ENCODE results near the gene DENND1B. TPM values are rescaled to one million over a fixed set of nuclear protein-coding genes. Genes with fewer than 3 reads are reported as not detected.

DENND1B gene
- total and polyA plus RNA-seq, 2 donors (not counting 1 experiment from before 2014, with no cell fraction given) = 4.3 to 25.4 TPM

DNA sequence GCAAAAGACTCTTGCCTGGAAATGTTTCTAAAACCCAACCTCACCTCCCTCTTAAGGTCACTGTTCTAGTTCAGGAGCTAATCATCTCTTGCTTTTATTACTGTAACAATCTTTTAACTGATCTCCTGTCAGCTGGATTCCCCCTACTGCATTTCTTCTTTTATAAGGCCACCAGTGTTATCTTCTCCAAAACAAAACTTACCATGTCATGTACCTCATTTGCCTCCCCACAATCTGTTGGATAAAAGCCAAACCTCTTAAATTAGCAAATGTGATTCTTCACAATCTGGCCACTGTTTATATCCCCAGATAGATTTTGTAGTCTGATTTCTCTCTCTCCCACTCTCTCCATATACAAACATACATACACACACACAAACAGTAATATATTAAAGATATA, 143.3 kb downstream of the DENND1B start:
- Histone ChIP-seq H3K36me3 (replicated peaks in 1 of 2; ENCODE audit: control extremely low read depth in 1 of 2, control insufficient read depth in 1 of 2, extremely low read depth in 1 of 2, insufficient read depth in 2 of 2, low read length in 1 of 2) (no peaks in the 10 kb centered on the region), H2AFZ (ENCODE audit: insufficient read depth, low read depth, low read length, poor library complexity, severe bottlenecking) (no peak overlapping the region), H3K4me1 (ENCODE audit: control insufficient read depth in 2 of 2, insufficient read depth in 2 of 2, low read length in 2 of 2) (peaks cover 0 to 7% of the 10 kb centered on the region in 2 donors), H3K27ac (ENCODE audit: low read length in 2 of 2) (no peak overlapping the region), H3K9ac (ENCODE audit: low read length) (no peak overlapping the region), H3K4me2 (replicated peaks; ENCODE audit: low read depth, low read length, poor library complexity, severe bottlenecking) (no peak overlapping the region), H3K79me2 (ENCODE audit: control insufficient read depth, insufficient read depth, low read length) (no peaks in the 10 kb centered on the region), H3K27me3 (replicated peaks in 1 of 4; ENCODE audit: control extremely low read depth in 1 of 4, control insufficient read depth in 3 of 4, insufficient read depth in 4 of 4, low read length in 3 of 4) (no peaks in the 10 kb centered on the region), H4K20me1 (ENCODE audit: control insufficient read depth, insufficient read depth, low read length, poor library complexity, severe bottlenecking) (no peaks in the 10 kb centered on the region), H3K4me3 (ENCODE audit: control extremely low read depth in 1 of 5, extremely low read depth in 1 of 5, insufficient read depth in 1 of 5, low read depth in 2 of 5, low read length in 4 of 5) (no peak overlapping the region), H3K9me3 (ENCODE audit: control extremely low read depth in 1 of 3, control insufficient read depth in 2 of 3, insufficient read depth in 1 of 3, low read length in 2 of 3) (peaks cover 0 to 12% (median 1%) of the 10 kb centered on the region in 3 donors)
- no peak for TF ChIP-seq EZH2 (IDR thresholded peaks at IDR 0.05; ENCODE audit: borderline replicate concordance, insufficient read depth, low read depth, low read length, poor library complexity, severe bottlenecking)
- TF ChIP-seq, protein P1, sequence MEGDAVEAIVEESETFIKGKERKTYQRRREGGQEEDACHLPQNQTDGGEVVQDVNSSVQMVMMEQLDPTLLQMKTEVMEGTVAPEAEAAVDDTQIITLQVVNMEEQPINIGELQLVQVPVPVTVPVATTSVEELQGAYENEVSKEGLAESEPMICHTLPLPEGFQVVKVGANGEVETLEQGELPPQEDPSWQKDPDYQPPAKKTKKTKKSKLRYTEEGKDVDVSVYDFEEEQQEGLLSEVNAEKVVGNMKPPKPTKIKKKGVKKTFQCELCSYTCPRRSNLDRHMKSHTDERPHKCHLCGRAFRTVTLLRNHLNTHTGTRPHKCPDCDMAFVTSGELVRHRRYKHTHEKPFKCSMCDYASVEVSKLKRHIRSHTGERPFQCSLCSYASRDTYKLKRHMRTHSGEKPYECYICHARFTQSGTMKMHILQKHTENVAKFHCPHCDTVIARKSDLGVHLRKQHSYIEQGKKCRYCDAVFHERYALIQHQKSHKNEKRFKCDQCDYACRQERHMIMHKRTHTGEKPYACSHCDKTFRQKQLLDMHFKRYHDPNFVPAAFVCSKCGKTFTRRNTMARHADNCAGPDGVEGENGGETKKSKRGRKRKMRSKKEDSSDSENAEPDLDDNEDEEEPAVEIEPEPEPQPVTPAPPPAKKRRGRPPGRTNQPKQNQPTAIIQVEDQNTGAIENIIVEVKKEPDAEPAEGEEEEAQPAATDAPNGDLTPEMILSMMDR (IDR thresholded peaks at IDR 0.05) = no peak
- CTCF ChIA-PET = interaction anchor here (0.6 kb wide), 1 partner anchor 256 kb away, joined by 3 read pairs; no protein-coding TSS in a partner anchor
- DNase-seq (no peak), ATAC-seq (ENCODE audit: low read depth) (no peak)
- H3K4me1 Mint-ChIP-seq = peaks cover 6% of the 10 kb centered on the region
- H3K4me3 Mint-ChIP-seq = no peak overlapping the region
- intact Hi-C loops (cut with micrococcal nuclease) = no loop called here
- H3K27ac Mint-ChIP-seq = no peak overlapping the region
- POLR2A ChIA-PET = no interaction called here
- H3K9me3 Mint-ChIP-seq (ENCODE audit: insufficient read depth) = peaks cover 2% of the 10 kb centered on the region
- no peaks in the 10 kb centered on the region for H3K27me3 Mint-ChIP-seq

DNA sequence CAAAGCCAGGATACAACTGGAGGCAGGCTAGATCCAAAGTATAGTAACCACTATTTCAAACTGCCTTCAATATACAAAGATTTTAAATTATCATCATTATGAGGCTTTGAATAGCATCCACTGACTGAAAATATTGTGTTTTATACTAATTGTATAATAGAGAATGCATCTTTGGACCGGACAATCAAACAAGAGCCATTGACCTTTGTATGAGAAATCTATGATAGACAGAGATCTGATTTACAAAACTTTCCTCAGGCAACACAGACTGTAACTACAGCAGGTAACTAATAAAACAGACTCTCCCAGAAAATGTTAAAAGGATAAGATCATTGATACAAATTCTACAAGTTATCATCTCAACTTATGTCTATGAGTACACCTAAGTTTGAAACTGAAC, 152.9 kb downstream of the DENND1B start:
- no peak overlapping the region for H2AFZ ChIP-seq (ENCODE audit: insufficient read depth, low read depth, low read length, poor library complexity, severe bottlenecking)
- no peaks in the 10 kb centered on the region for H3K79me2 ChIP-seq (ENCODE audit: control insufficient read depth, insufficient read depth, low read length)
- no peak overlapping the region for H3K9ac ChIP-seq (ENCODE audit: low read length)
- no peaks in the 10 kb centered on the region for H3K9me3 ChIP-seq (ENCODE audit: control extremely low read depth in 1 of 3, control insufficient read depth in 2 of 3, insufficient read depth in 1 of 3, low read length in 2 of 3)
- H3K4me1 Mint-ChIP-seq = no peaks in the 10 kb centered on the region
- no peak overlapping the region for H3K4me2 ChIP-seq (replicated peaks; ENCODE audit: low read depth, low read length, poor library complexity, severe bottlenecking)
- no peak for TF ChIP-seq EZH2 (IDR thresholded peaks at IDR 0.05; ENCODE audit: borderline replicate concordance, insufficient read depth, low read depth, low read length, poor library complexity, severe bottlenecking)
- TF ChIP-seq, protein P1 (IDR thresholded peaks at IDR 0.05) = no peak
- ChIA-PET CTCF (interaction anchor here (2.1 kb wide), 1 partner anchor 246 kb away, joined by 11 read pairs; no protein-coding TSS in a partner anchor), POLR2A (no interaction called here)
- H3K4me3 Mint-ChIP-seq = no peak overlapping the region
- no peaks in the 10 kb centered on the region for H3K4me1 ChIP-seq (ENCODE audit: control insufficient read depth in 2 of 2, insufficient read depth in 2 of 2, low read length in 2 of 2)
- H3K4me3 ChIP-seq (ENCODE audit: control extremely low read depth in 1 of 5, extremely low read depth in 1 of 5, insufficient read depth in 1 of 5, low read depth in 2 of 5, low read length in 4 of 5) = no peak overlapping the region
- no peaks in the 10 kb centered on the region for H3K9me3 Mint-ChIP-seq (ENCODE audit: insufficient read depth)
- no peak overlapping the region for H3K27ac Mint-ChIP-seq
- no peaks in the 10 kb centered on the region for H3K27me3 ChIP-seq (replicated peaks in 1 of 4; ENCODE audit: control extremely low read depth in 1 of 4, control insufficient read depth in 3 of 4, insufficient read depth in 4 of 4, low read length in 3 of 4)
- H3K27me3 Mint-ChIP-seq = no peaks in the 10 kb centered on the region
- no peak for DNase-seq
- no CpG with 5 or more reads among the region's 1 CpG for WGBS (ENCODE audit: insufficient coverage)
- no peaks in the 10 kb centered on the region for H4K20me1 ChIP-seq (ENCODE audit: control insufficient read depth, insufficient read depth, low read length, poor library complexity, severe bottlenecking)
- no peak for ATAC-seq (ENCODE audit: low read depth)
- no peak overlapping the region for H3K27ac ChIP-seq (ENCODE audit: low read length in 2 of 2)
- H3K36me3 ChIP-seq (replicated peaks in 1 of 2; ENCODE audit: control extremely low read depth in 1 of 2, control insufficient read depth in 1 of 2, extremely low read depth in 1 of 2, insufficient read depth in 2 of 2, low read length in 1 of 2) = no peaks in the 10 kb centered on the region
- intact Hi-C loops (cut with micrococcal nuclease) = no loop called here
